Central memory CD8-positive, alpha-beta T cell (primary cell): ENCODE measurements around the gene BSG.
A peak's percentile ranks its signal among the peaks of the same experiment; 100 is the strongest.

Experiments used
- ATAC-seq: fragments of 150-1000 bp; cut with Tn5 transposase; replicated peaks from 2 replicates; pipeline ENCODE4 v1.10.0; 2022; ENCODE audit warnings: mild to moderate bottlenecking, moderate FRiP score, moderate number of reproducible peaks; ENCODE audit not compliant: poor library complexity, severe bottlenecking; ENCODE audit errors: extremely low read depth
- DNase-seq, 2 donors: peaks; one replicate each; pipeline ENCODE4 v3.0.0; 2021; ENCODE audit warnings: low spot score in 2 of 2
- H3K27ac Mint-ChIP-seq: one replicate; pipeline ENCODE4 v1.8.0; 2022; ENCODE audit warnings: low read depth, mild to moderate bottlenecking, moderate library complexity, mixed read lengths
- H3K27me3 Mint-ChIP-seq: one replicate; pipeline ENCODE4 v1.8.0; 2022; ENCODE audit warnings: mixed read lengths
- H3K36me3 Mint-ChIP-seq: one replicate; pipeline ENCODE4 v1.8.0; 2022; ENCODE audit warnings: mild to moderate bottlenecking, moderate library complexity, mixed read lengths; ENCODE audit not compliant: insufficient read depth
- H3K4me1 Mint-ChIP-seq: one replicate; pipeline ENCODE4 v1.8.0; 2022; ENCODE audit warnings: mixed read lengths
- H3K4me3 Mint-ChIP-seq: one replicate; pipeline ENCODE4 v1.8.0; 2022; ENCODE audit warnings: mild to moderate bottlenecking, moderate library complexity, mixed read lengths
- H3K9me3 Mint-ChIP-seq: one replicate; pipeline ENCODE4 v1.8.0; 2022; ENCODE audit warnings: mixed read lengths

BSG gene

DNA sequence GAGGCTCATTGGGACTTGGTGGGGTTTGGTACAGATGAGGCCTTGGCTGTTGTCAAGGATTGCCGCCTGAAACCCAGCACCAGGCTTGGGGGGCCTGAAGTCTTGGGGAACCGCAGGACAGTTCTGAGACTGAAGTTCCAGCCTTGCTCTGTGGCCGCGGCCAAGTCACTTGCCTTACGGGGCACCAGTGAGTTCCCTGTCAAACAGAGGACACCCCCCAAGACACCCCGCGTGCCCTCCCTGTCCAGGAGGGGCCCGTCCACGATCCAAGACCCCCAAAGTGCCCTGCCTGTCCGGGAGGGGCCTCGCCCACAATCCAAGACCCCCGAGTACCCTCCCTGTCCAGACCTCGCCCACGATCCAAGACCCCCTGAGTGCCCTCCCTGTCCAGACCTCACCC, 38.3 kb upstream of the BSG start:
- H3K27me3 Mint-ChIP-seq: no peaks in the 10 kb centered on the region
- H3K27ac Mint-ChIP-seq: no peak overlapping the region
- no peak for ATAC-seq
- H3K36me3 Mint-ChIP-seq: peaks cover 11% of the 10 kb centered on the region
- H3K4me3 Mint-ChIP-seq: peak overlapping the region; percentile 83
- H3K4me1 Mint-ChIP-seq: peaks cover 19% of the 10 kb centered on the region
- no peaks in the 10 kb centered on the region for H3K9me3 Mint-ChIP-seq
- no peak for DNase-seq

DNA sequence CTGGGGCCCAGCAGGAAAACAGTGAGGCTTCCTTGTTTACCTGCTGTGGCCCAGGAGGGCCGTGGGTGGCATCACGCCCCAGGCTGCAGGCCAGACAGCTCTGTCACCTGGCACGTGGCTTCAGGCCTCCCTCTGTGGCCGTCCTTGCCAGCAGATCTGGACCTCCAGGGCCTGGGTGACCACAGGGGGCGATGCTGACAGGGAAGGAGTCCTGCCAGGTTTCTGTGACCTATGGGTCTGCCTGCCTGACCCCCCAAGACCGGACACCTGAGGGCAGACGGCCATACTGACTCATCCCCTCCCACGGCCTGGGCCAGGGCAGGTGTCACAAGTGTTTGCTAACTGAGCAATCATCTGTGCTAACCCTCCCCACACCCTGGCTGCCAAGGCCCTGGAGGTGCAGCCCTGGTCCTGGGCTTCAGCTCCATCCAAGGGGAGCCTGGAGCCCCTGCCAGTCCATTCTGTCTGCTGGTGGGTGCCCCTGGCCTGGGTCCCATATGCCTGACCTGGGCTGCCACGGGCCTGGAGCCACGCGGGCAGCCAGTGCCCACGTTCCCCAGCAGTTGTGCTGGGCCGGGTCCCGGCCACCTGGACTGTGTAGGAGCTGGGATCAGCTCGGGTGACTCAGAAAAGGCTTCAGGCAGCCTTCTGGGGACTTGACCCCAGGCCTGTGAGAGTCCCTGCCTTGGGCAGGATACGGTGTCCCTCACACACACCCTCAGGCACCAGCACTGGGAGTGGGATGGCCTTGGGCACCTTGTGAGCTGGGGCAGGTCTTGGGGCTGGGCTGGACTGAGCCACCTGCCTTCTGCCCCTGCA, 37.2 kb upstream of the BSG start:
- no peak for ATAC-seq
- peak overlapping the region; percentile 69 for H3K4me3 Mint-ChIP-seq
- no peaks in the 10 kb centered on the region for H3K27me3 Mint-ChIP-seq
- peaks cover 19% of the 10 kb centered on the region for H3K4me1 Mint-ChIP-seq
- DNase-seq: no peak
- H3K9me3 Mint-ChIP-seq: no peaks in the 10 kb centered on the region
- peaks cover 14% of the 10 kb centered on the region for H3K36me3 Mint-ChIP-seq
- H3K27ac Mint-ChIP-seq: peak overlapping the region; percentile 62

- no peak for DNase-seq
- H3K9me3 Mint-ChIP-seq: no peaks in the 10 kb centered on the region
These were observed 36.1 kb upstream of the BSG start for GRCh38 chr19:536031-536880.

GRCh38 chr19:536881-537404, 35.5 kb upstream of the BSG start:
- Mint-ChIP-seq H3K36me3 (peaks cover 14% of the 10 kb centered on the region), H3K27me3 (no peaks in the 10 kb centered on the region), H3K9me3 (no peaks in the 10 kb centered on the region), H3K27ac (no peak overlapping the region), H3K4me3 (no peak overlapping the region), H3K4me1 (peaks cover 19% of the 10 kb centered on the region)
- ATAC-seq (no peak), DNase-seq (no peak)

More at GRCh38 chr19:536031-536880, 36.1 kb upstream of the BSG start:
- Mint-ChIP-seq H3K4me1 (peaks cover 19% of the 10 kb centered on the region), H3K4me3 (no peak overlapping the region), H3K36me3 (peaks cover 14% of the 10 kb centered on the region), H3K27ac (no peak overlapping the region), H3K27me3 (no peaks in the 10 kb centered on the region)
- no peak for ATAC-seq

GRCh38 chr19:538641-539428, 33.6 kb upstream of the BSG start:
- Mint-ChIP-seq H3K27ac (peak overlapping the region; percentile 55), H3K4me1 (peaks cover 17% of the 10 kb centered on the region), H3K27me3 (no peaks in the 10 kb centered on the region), H3K4me3 (no peak overlapping the region), H3K36me3 (peaks cover 19% of the 10 kb centered on the region), H3K9me3 (no peaks in the 10 kb centered on the region)
- no peak for DNase-seq
- ATAC-seq: no peak

- ATAC-seq (no peak), DNase-seq (no peak)
- H3K9me3 Mint-ChIP-seq: no peaks in the 10 kb centered on the region
- no peak overlapping the region for H3K4me3 Mint-ChIP-seq
- H3K27ac Mint-ChIP-seq: peak overlapping the region; percentile 55
- H3K36me3 Mint-ChIP-seq: peaks cover 24% of the 10 kb centered on the region
- no peaks in the 10 kb centered on the region for H3K27me3 Mint-ChIP-seq
- peaks cover 24% of the 10 kb centered on the region for H3K4me1 Mint-ChIP-seq
These were observed 32.9 kb upstream of the BSG start for GRCh38 chr19:539429-540030.

- H3K36me3 Mint-ChIP-seq: peaks cover 34% of the 10 kb centered on the region
- H3K9me3 Mint-ChIP-seq: no peaks in the 10 kb centered on the region
- no peak for DNase-seq
- H3K27ac Mint-ChIP-seq: no peak overlapping the region
- H3K27me3 Mint-ChIP-seq: no peaks in the 10 kb centered on the region
- peaks cover 27% of the 10 kb centered on the region for H3K4me1 Mint-ChIP-seq
- H3K4me3 Mint-ChIP-seq: no peak overlapping the region
- no peak for ATAC-seq
These were observed 31.3 kb upstream of the BSG start for GRCh38 chr19:540867-541637.

- DNase-seq: no peak
- Mint-ChIP-seq H3K27ac (no peak overlapping the region), H3K27me3 (no peaks in the 10 kb centered on the region), H3K4me3 (no peak overlapping the region), H3K4me1 (peaks cover 27% of the 10 kb centered on the region), H3K36me3 (peaks cover 38% of the 10 kb centered on the region), H3K9me3 (no peaks in the 10 kb centered on the region)
- no peak for ATAC-seq
These were observed 30.7 kb upstream of the BSG start for GRCh38 chr19:541699-542098.

- DNase-seq (no peak), ATAC-seq (no peak)
- H3K27ac Mint-ChIP-seq: peak overlapping the region; percentile 94
- H3K27me3 Mint-ChIP-seq: no peaks in the 10 kb centered on the region
- peaks cover 27% of the 10 kb centered on the region for H3K4me1 Mint-ChIP-seq
- H3K9me3 Mint-ChIP-seq: no peaks in the 10 kb centered on the region
- H3K36me3 Mint-ChIP-seq: peaks cover 38% of the 10 kb centered on the region
- no peak overlapping the region for H3K4me3 Mint-ChIP-seq
These were observed 30.1 kb upstream of the BSG start for GRCh38 chr19:542173-542866.

DNA sequence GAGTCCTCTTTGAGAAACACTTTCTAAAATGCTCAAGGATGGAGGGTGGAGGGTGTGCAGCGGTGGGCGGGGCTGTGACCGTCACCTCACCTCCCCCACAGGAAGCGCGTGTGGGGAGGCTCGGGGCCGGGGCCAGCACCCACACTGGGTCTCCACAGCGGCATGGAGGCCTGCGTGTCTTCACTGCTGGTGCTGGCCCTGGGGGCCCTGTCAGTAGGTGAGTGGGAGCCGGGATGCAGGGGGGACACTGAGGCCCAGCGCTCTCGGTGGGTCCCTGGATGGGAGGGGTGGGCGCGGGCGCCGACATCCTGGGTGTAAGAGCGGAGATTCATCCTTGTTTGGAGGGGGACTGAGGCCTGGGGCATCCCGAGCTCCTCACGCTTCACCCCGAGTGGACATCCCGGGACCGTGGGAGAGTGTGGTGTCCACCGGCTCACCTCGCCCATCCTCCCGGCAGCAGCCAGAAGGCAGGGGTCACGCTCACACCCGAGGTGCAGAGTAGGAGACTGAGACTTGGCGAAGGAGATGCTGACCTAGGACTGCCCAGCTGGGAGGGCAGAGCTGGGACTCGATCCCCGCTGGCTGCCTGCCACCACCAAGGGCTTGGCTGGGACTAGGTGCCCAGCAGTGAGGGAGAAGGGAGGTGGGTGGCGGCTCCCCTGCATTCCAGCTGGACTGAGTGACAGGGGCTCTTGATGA, 28.3 kb upstream of the BSG start, which contains the start of gene GZMM:
Gene GZMM, plus strand, starts transcription at position 144 of the 699 bp plus-strand sequence. Its CDS starts 19 bp downstream, at position 163.
- Mint-ChIP-seq H3K27me3 (no peaks in the 10 kb centered on the region), H3K36me3 (peaks cover 38% of the 10 kb centered on the region), H3K4me3 (peak within 1 kb of the TSS; percentile 95), H3K27ac (peak within 1 kb of the TSS; percentile 94), H3K4me1 (peaks cover 28% of the 10 kb centered on the region), H3K9me3 (no peaks in the 10 kb centered on the region)
- ATAC-seq (peak; percentile 95), DNase-seq (peak; percentile 73 to 88)
